ENCODE data around the gene LRRC8D.

GRCh38 chr1:89844241-89844807 lies 23.5 kb downstream of the LRRC8D start:
- TF ChIP-seq CTCF (IDR thresholded peaks at IDR 0.05) = no peak
- no peak for TF ChIP-seq POLR2A (IDR thresholded peaks at IDR 0.05)

Measured in esophagus squamous epithelium (tissue), 4 donors.